Right lobe of liver (tissue), 4 donors: Measurements from ENCODE around the gene C11orf65.

Source experiments
- CTCF ChIP-seq, 4 donors: fragments of 200-600 bp in 3 of 4; fragments of 450-650 bp in 1 of 4; IDR thresholded peaks; one replicate each; pipeline versions ENCODE4 v1.5.1 to v1.8.0; 2016 to 2022; ENCODE audit warnings: antibody characterized with exemption in 4 of 4, mild to moderate bottlenecking in 2 of 4
- POLR2A ChIP-seq: fragments of 450-650 bp; IDR thresholded peaks from one replicate; pipeline ENCODE4 v1.6.1; 2017; ENCODE audit warnings: antibody characterized with exemption, mild to moderate bottlenecking
- donor health status: DM: no; HTN: no; CAD: no.
- donor health status: DM: no; HTN: no; CAD: no.
- donor health status: DM: no; HTN: yes; CAD: no.

DNA sequence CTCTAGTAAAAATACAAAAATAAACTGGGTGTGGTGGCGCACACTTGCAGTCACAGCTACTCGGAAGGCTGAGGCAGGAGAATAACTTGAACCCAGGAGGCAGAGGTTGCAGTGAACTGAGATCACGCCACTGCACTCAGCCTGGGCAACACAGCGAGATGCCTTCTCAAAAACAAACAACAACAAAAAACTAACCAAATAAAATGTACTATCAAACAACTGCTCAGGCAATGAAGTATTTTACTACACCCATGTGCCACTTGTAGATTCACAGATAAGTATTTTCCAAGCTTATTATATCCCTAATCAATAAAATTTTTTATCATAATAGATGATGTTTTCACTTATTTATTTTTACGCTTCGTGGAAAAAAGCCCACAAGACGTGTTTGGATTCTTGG lies 924 bp downstream of the C11orf65 start:
- no peak for TF ChIP-seq CTCF (IDR thresholded peaks at IDR 0.05)
- TF ChIP-seq POLR2A, result no peak
